Measurements from ENCODE around the gene TH.

GRCh38 chr11:2131371-2132236 lies 40.0 kb downstream of the TH start:
- TF ChIP-seq, protein P1, sequence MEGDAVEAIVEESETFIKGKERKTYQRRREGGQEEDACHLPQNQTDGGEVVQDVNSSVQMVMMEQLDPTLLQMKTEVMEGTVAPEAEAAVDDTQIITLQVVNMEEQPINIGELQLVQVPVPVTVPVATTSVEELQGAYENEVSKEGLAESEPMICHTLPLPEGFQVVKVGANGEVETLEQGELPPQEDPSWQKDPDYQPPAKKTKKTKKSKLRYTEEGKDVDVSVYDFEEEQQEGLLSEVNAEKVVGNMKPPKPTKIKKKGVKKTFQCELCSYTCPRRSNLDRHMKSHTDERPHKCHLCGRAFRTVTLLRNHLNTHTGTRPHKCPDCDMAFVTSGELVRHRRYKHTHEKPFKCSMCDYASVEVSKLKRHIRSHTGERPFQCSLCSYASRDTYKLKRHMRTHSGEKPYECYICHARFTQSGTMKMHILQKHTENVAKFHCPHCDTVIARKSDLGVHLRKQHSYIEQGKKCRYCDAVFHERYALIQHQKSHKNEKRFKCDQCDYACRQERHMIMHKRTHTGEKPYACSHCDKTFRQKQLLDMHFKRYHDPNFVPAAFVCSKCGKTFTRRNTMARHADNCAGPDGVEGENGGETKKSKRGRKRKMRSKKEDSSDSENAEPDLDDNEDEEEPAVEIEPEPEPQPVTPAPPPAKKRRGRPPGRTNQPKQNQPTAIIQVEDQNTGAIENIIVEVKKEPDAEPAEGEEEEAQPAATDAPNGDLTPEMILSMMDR (IDR thresholded peaks at IDR 0.05), result no peak
- TF ChIP-seq EZH2 (IDR thresholded peaks at IDR 0.05) (no peak), EZH2phosphoT487 (IDR thresholded peaks at IDR 0.05) (no peak)

Data from neural progenitor cell (in vitro differentiated cells).